Spleen (tissue), 7 donors: ENCODE data around the gene PTHLH.

Experiments
- POLR2A ChIP-seq, 3 donors: fragments of 450-650 bp; IDR thresholded peaks; one replicate each; pipeline ENCODE4 v1.5.1; 2017; ENCODE audit warnings: antibody characterized with exemption in 3 of 3, mild to moderate bottlenecking in 1 of 3
- POLR2AphosphoS5 ChIP-seq, 3 donors: sonication (generic); formaldehyde crosslinking; IDR thresholded peaks; one replicate each; pipeline ENCODE4 v1.5.1; 2017; ENCODE audit warnings: antibody characterized with exemption in 3 of 3
- TF ChIP-seq, protein P1 (sequence below), 11 experiments: fragments of 200-600 bp in 7 of 11; fragments of 450-650 bp in 4 of 11; sonication (generic) in 4 of 11; IDR thresholded peaks in 8 of 11; conservative IDR thresholded peaks in 3 of 11; 1 replicate in 7 of 11; 2 replicates in 4 of 11; pipeline versions ENCODE4 v1.4.0 to v1.8.0; 2016 to 2021; ENCODE audit warnings: antibody characterized with exemption in 11 of 11, inconsistent platforms in 4 of 11, mild to moderate bottlenecking in 1 of 11
- donor health status: DM: no; HTN: no; CAD: no; lungs with moderate emphysema.
- donor health status: DM: no; HTN: no; CAD: no.
- donor health status: DM: no; HTN: no; CAD: no.

DNA sequence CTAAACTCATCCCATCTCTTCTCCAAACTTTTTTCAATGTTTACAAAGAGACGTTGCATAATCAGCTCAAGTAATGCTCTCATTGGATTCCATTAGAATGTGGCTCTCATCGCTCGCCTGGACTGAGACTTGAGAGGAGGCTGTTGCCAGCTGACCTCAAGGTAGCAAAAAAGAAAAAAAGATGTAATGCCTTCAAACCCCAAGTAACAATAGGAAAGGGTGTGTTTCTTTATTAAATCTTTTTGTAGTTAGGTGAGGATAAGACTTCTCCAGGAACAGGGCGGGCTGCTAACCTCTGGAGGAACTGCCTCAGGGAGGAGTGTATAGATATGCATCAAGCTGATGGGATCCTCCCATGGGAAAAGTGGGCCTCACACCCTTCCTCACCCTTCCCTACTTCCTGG lies 956 bp upstream of the PTHLH start:
- TF ChIP-seq, protein P1, sequence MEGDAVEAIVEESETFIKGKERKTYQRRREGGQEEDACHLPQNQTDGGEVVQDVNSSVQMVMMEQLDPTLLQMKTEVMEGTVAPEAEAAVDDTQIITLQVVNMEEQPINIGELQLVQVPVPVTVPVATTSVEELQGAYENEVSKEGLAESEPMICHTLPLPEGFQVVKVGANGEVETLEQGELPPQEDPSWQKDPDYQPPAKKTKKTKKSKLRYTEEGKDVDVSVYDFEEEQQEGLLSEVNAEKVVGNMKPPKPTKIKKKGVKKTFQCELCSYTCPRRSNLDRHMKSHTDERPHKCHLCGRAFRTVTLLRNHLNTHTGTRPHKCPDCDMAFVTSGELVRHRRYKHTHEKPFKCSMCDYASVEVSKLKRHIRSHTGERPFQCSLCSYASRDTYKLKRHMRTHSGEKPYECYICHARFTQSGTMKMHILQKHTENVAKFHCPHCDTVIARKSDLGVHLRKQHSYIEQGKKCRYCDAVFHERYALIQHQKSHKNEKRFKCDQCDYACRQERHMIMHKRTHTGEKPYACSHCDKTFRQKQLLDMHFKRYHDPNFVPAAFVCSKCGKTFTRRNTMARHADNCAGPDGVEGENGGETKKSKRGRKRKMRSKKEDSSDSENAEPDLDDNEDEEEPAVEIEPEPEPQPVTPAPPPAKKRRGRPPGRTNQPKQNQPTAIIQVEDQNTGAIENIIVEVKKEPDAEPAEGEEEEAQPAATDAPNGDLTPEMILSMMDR (IDR thresholded peaks at IDR 0.05 in 8 of 11, conservative IDR thresholded peaks at IDR 0.05 in 3 of 11): no peak
- TF ChIP-seq POLR2A (IDR thresholded peaks at IDR 0.05) (no peak), POLR2AphosphoS5 (IDR thresholded peaks at IDR 0.05) (no peak)
